H1 (cell line): ENCODE results near the gene SS18L1.

Experiments
- POLR2A ChIP-seq, 2 experiments: IDR thresholded peaks; 1 replicate in 1 of 2; 2 replicates in 1 of 2; pipeline ENCODE4 v1.6.1; 2011; ENCODE audit warnings: low read depth in 2 of 2, low read length in 2 of 2, mild to moderate bottlenecking in 2 of 2; ENCODE audit errors: control extremely low read depth in 1 of 2
- POLR2AphosphoS5 ChIP-seq: IDR thresholded peaks from 2 replicates; pipeline ENCODE4 v1.6.1; 2011; ENCODE audit warnings: low read depth, low read length
- RAD21 ChIP-seq, 2 experiments: IDR thresholded peaks in 1 of 2; conservative IDR thresholded peaks in 1 of 2; 2 replicates each; pipeline ENCODE4 v1.6.1; 2011; ENCODE audit warnings: low read depth in 2 of 2, low read length in 2 of 2, improper control_type of control experiment in 1 of 2, inconsistent platforms in 1 of 2, mild to moderate bottlenecking in 1 of 2, moderate library complexity in 1 of 2
- TF ChIP-seq, protein P1 (sequence below), 3 experiments: IDR thresholded peaks; 1 replicate in 2 of 3; 2 replicates in 1 of 3; pipeline versions ENCODE4 v1.5.1 to v1.6.1; 2011; ENCODE audit warnings: low read length in 3 of 3, mild to moderate bottlenecking in 3 of 3, inconsistent platforms in 2 of 3, low read depth in 1 of 3, moderate library complexity in 1 of 3; ENCODE audit not compliant: insufficient read depth in 1 of 3; ENCODE audit errors: control extremely low read depth in 1 of 3
- TF ChIP-seq, protein P2 (sequence below): IDR thresholded peaks from 2 replicates; pipeline ENCODE4 v1.6.1; 2011; ENCODE audit warnings: low read length, improper control_type of control experiment

DNA sequence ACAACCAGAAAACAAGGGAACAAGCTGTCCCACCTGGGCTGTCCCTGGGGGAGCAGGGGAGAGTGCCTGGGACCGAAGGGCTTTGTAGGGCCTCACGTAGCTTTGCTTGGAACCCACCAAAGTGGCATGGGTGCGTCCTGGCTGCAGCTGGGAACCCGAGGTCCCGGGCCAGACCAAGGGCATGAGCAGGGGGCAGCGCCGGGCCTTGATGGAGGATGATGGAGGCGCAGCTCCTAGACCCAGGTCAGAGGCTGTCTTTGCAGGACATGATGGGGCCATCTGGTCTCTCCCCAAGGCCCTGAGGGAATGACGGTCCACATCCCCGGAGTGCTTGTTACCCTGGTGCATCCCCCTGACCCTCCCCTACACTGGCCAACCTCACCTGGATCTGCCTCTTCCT is 87.1 kb downstream of the SS18L1 start:
- TF ChIP-seq POLR2A (IDR thresholded peaks at IDR 0.05; ENCODE audit: control extremely low read depth in 1 of 2, low read depth in 2 of 2, low read length in 2 of 2) = no peak
- TF ChIP-seq, protein P1, sequence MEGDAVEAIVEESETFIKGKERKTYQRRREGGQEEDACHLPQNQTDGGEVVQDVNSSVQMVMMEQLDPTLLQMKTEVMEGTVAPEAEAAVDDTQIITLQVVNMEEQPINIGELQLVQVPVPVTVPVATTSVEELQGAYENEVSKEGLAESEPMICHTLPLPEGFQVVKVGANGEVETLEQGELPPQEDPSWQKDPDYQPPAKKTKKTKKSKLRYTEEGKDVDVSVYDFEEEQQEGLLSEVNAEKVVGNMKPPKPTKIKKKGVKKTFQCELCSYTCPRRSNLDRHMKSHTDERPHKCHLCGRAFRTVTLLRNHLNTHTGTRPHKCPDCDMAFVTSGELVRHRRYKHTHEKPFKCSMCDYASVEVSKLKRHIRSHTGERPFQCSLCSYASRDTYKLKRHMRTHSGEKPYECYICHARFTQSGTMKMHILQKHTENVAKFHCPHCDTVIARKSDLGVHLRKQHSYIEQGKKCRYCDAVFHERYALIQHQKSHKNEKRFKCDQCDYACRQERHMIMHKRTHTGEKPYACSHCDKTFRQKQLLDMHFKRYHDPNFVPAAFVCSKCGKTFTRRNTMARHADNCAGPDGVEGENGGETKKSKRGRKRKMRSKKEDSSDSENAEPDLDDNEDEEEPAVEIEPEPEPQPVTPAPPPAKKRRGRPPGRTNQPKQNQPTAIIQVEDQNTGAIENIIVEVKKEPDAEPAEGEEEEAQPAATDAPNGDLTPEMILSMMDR (IDR thresholded peaks at IDR 0.05; ENCODE audit: control extremely low read depth in 1 of 3, insufficient read depth in 1 of 3, low read depth in 1 of 3, low read length in 3 of 3) = no peak
- TF ChIP-seq, protein P2, sequence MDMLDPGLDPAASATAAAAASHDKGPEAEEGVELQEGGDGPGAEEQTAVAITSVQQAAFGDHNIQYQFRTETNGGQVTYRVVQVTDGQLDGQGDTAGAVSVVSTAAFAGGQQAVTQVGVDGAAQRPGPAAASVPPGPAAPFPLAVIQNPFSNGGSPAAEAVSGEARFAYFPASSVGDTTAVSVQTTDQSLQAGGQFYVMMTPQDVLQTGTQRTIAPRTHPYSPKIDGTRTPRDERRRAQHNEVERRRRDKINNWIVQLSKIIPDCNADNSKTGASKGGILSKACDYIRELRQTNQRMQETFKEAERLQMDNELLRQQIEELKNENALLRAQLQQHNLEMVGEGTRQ = no peak
- no peak for TF ChIP-seq POLR2AphosphoS5
- no peak for TF ChIP-seq RAD21 (IDR thresholded peaks at IDR 0.05 in 1 of 2, conservative IDR thresholded peaks at IDR 0.05 in 1 of 2; ENCODE audit: low read depth in 2 of 2, low read length in 2 of 2)
